Prostate gland (tissue), 2 donors: ENCODE results near the gene SHISA5.

Experiments
- POLR2AphosphoS5 ChIP-seq: sonication (generic); formaldehyde crosslinking; IDR thresholded peaks from one replicate; pipeline ENCODE4 v1.6.1; 2017; ENCODE audit warnings: antibody characterized with exemption
- TF ChIP-seq, protein P1 (sequence below), 4 experiments: fragments of 200-600 bp in 2 of 4; fragments of 450-650 bp in 2 of 4; sonication (generic) in 2 of 4; IDR thresholded peaks; 1 replicate in 3 of 4; 2 replicates in 1 of 4; pipeline ENCODE4 v1.5.1; 2016 to 2019; ENCODE audit warnings: antibody characterized with exemption in 4 of 4, mild to moderate bottlenecking in 2 of 4, moderate library complexity in 2 of 4

DNA sequence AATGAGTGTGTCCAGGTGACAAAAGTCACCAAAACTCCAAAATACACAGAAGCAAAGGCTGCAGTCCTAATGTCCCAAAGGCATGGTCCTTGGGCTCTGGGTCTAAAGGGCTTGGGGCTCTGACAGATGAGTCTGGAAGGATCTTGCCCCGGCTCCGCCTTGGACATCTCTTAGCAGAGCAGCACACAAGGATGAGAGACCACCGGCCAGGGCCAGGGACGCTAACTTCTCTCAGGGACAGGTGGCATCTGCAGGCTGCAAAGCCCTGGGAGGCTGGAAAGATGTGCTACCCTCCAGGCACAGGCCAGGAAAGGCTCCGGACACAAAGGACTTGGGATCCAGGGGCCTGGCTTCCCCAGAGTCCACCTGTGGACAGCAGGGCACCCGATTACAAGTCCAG lies 14.1 kb upstream of the SHISA5 start:
- no peak for TF ChIP-seq POLR2AphosphoS5
- TF ChIP-seq, protein P1, sequence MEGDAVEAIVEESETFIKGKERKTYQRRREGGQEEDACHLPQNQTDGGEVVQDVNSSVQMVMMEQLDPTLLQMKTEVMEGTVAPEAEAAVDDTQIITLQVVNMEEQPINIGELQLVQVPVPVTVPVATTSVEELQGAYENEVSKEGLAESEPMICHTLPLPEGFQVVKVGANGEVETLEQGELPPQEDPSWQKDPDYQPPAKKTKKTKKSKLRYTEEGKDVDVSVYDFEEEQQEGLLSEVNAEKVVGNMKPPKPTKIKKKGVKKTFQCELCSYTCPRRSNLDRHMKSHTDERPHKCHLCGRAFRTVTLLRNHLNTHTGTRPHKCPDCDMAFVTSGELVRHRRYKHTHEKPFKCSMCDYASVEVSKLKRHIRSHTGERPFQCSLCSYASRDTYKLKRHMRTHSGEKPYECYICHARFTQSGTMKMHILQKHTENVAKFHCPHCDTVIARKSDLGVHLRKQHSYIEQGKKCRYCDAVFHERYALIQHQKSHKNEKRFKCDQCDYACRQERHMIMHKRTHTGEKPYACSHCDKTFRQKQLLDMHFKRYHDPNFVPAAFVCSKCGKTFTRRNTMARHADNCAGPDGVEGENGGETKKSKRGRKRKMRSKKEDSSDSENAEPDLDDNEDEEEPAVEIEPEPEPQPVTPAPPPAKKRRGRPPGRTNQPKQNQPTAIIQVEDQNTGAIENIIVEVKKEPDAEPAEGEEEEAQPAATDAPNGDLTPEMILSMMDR (IDR thresholded peaks at IDR 0.05) = no peak
